Astrocyte of the spinal cord (primary cell): ENCODE results near the gene ERN1.

Source experiments
- DNase-seq: peaks from one replicate; pipeline ENCODE4 v3.0.0; 2011; ENCODE audit warnings: low read depth, low spot score
- H3K4me3 ChIP-seq: 2 replicates; pipeline ENCODE4 v1.5.1; 2011; ENCODE audit warnings: low read depth, mild to moderate bottlenecking, low read length, moderate library complexity
- in situ Hi-C: cut with HindIII; loops from 2 replicates; pipeline ENCODE4 v1.10.0; 2017; ENCODE audit warnings: low sequenced_read_pairs
- TF ChIP-seq, protein P1 (sequence below): IDR thresholded peaks from 2 replicates; pipeline ENCODE4 v1.5.1; 2012; ENCODE audit warnings: low read depth, mild to moderate bottlenecking, low read length, inconsistent platforms

ERN1 gene

DNA sequence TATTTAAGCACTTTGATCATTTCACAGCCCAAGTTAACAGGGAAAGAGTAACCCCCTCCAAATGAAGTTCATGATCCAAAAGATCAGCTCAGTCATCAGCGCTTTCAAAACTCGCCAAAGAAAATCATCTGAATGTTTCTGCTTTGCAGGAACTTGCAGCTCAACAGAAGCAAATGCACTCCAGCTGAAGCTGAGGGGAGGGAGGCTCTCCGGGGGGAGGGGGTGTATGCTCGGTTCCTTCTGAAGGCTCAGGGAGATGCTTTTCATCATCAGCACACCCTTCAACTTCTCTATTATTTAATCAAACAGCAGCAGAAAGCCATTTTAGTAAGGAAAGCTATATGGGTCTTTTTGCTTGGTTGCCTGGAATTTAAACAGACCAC, 24.4 kb upstream of the ERN1 start:
- TF ChIP-seq, protein P1, sequence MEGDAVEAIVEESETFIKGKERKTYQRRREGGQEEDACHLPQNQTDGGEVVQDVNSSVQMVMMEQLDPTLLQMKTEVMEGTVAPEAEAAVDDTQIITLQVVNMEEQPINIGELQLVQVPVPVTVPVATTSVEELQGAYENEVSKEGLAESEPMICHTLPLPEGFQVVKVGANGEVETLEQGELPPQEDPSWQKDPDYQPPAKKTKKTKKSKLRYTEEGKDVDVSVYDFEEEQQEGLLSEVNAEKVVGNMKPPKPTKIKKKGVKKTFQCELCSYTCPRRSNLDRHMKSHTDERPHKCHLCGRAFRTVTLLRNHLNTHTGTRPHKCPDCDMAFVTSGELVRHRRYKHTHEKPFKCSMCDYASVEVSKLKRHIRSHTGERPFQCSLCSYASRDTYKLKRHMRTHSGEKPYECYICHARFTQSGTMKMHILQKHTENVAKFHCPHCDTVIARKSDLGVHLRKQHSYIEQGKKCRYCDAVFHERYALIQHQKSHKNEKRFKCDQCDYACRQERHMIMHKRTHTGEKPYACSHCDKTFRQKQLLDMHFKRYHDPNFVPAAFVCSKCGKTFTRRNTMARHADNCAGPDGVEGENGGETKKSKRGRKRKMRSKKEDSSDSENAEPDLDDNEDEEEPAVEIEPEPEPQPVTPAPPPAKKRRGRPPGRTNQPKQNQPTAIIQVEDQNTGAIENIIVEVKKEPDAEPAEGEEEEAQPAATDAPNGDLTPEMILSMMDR: no peak
- H3K4me3 ChIP-seq: no peak overlapping the region
- in situ Hi-C loops: no loop called here
- no peak for DNase-seq

DNA sequence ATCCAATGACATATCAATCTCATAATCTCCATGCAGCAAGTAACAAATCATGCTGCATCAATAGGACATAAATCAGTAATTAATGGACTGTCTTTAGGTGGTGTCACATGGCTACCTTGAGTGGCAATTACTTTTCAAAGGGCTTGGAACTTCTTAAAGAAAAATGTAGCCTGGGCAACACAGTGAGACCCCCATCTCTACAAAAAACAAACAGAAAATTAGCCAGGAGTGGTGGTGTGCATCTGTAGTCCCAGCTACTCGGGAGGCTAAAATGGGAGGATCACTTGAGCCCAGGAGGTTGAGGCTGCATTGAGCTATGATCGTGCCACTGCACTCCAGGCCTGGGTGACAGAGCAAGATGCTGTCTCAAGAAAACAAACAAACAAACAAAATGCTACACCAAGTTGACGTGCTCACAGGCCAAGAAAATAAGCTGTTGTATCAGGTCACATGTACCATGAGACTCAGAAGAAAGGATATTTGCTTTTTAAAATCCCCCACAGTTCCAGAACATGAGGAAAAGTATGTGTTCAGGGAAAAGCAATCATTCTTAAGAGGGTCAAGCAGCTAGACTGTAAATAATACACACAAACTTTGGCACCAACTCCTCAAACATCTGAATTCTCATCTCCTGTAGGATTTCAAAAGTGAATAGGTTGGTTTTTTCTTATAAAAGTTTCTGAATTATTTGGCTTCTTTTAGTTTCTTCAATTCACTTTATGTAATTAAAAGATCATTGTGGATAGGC, 23.8 kb upstream of the ERN1 start:
- no peak overlapping the region for H3K4me3 ChIP-seq
- DNase-seq: no peak
- TF ChIP-seq, protein P1: no peak
- in situ Hi-C loops: no loop called here

DNA sequence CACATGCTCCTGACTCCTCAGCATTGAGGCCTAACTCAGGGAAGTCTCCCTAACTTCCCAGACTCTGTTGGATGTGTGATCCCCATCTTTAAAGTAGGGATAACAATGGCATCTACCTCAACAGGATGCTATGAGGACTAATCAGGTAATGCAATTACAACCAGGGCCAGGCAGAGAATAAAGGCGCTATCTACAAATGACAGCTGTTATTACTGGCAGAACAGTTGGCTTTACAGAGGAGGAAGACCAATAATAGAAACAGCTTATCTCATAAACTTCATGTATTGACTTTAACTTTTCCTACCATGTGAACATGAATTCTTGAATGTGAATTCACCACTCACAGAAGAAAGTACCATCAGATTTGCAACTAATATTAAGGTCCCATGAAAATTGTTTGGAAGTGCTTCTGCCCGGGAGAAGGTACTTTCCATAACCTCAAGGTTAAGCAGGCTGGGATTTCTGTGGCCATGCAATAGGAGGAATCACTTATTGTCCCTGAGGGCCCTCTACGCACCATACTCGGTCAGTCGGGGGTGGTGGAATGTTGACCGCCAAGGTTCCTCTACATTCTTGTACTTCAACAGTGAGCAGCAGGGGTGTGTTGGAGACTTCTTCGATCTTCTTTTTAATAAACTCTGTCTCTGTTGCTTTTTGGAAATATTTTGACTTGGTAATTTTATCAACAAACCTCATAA, 22.6 kb upstream of the ERN1 start:
- DNase-seq: no peak
- TF ChIP-seq, protein P1: no peak
- H3K4me3 ChIP-seq: no peak overlapping the region
- in situ Hi-C loops: no loop called here

DNA sequence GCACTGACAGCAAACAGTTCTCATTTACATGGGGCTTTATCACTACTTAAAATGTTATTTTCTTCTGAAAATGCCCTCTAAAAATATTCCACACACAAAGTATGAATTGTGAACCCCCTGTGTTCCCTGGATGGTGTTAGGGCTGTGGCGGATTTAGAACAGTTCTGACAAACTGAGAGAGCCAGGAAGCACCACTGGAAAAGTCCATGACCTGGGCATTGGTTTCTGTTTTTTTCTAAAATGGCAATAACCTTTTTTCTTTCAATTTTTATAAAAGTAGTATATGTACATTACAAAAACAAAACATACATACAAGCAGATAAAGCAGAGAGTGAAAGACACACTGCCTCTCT, 21.0 kb upstream of the ERN1 start:
- TF ChIP-seq, protein P1: no peak
- no peak overlapping the region for H3K4me3 ChIP-seq
- DNase-seq: no peak
- in situ Hi-C loops: no loop called here

DNA sequence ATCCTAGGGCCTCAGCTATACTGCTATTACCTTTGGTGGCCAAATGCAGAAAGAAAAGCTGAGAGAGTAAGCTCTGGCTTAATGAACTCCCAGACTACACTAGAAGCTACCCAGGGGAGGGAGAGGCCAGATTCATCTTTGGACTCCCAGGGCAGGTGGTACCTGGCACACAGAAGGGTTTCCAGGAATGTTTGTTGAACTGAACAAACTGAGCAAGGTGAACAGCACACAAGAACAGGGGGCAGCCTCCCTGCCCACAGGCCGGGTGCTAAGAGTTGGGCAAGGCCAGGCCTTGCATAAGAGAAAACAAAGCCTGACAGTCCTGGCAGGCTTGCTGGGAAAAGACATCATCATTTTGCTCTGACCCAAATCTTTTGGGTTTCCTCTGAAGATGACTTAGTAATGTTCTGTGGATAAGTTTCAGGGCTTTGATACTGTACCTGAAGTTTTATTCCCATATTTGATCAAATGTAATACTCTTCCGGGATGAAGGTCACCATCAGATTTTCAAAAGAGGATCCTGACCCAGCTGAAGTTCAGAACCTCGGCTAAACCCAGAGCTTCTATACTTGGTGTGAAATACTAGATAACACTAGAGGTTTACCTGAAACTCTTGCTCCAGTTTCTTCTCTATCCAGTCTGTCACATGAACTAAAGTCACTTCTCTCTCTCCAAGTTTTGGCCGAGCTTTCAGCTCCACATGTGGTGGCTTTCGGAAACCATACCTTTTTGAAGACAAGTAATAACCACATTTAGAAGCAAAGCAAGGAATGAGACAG, 20.5 kb upstream of the ERN1 start:
- H3K4me3 ChIP-seq: no peak overlapping the region
- TF ChIP-seq, protein P1: no peak
- no peak for DNase-seq
- in situ Hi-C loops: no loop called here

DNA sequence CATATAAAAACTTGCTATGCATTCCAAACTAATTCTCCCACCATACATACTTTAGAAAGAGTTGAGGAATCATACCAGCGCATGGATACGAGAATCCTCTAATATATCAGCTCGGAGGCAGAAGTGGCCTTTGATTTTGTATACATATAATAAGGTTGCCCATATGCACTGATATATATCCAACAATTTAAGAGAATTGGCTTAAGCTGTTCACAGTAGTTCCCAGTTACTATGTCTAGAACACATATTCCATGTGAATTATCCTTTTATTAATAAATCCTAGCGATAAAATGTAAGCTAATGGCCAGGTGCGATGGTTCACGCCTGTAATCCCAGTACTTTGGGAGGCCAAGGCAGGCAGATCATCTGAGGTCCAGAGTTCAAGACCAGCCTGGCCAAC, 19.3 kb upstream of the ERN1 start:
- TF ChIP-seq, protein P1: no peak
- in situ Hi-C loops: no loop called here
- DNase-seq: no peak
- no peak overlapping the region for H3K4me3 ChIP-seq
